C4-2B (cell line): ENCODE measurements around the gene DBH.

Experiments
- H3K27ac ChIP-seq: fragments of 450-650 bp; 2 replicates; pipeline ENCODE4 v1.5.1; 2017
- ZFX ChIP-seq: fragments of 450-650 bp; IDR thresholded peaks from 2 replicates; pipeline ENCODE4 v1.6.1; 2017
- TF ChIP-seq, protein P1 (sequence below): fragments of 450-650 bp; conservative IDR thresholded peaks from 2 replicates; pipeline ENCODE4 v1.5.1; 2017; ENCODE audit warnings: mild to moderate bottlenecking

The DBH gene

DNA sequence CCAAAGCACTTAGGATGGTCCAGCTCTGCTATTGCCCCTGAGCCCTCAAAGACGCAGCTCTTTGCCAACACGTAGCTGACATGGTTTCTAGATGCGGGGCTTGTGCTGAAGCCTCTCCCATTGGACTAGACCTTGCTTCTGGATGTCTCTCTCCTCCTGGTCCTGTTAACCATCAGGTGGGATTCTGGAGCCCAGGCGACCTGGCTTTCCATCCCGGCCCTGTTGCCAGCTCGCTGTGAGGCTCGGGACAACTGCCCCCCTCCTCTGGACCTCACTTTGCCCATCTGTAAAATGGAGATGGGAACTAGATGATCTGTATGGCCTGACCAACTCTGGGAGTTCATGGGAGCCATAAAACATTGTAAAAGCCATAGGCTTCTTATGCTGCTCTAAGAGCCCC, 4.0 kb downstream of the DBH start:
- TF ChIP-seq, protein P1, sequence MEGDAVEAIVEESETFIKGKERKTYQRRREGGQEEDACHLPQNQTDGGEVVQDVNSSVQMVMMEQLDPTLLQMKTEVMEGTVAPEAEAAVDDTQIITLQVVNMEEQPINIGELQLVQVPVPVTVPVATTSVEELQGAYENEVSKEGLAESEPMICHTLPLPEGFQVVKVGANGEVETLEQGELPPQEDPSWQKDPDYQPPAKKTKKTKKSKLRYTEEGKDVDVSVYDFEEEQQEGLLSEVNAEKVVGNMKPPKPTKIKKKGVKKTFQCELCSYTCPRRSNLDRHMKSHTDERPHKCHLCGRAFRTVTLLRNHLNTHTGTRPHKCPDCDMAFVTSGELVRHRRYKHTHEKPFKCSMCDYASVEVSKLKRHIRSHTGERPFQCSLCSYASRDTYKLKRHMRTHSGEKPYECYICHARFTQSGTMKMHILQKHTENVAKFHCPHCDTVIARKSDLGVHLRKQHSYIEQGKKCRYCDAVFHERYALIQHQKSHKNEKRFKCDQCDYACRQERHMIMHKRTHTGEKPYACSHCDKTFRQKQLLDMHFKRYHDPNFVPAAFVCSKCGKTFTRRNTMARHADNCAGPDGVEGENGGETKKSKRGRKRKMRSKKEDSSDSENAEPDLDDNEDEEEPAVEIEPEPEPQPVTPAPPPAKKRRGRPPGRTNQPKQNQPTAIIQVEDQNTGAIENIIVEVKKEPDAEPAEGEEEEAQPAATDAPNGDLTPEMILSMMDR, result no peak
- no peak for TF ChIP-seq ZFX
- H3K27ac ChIP-seq, result no peak overlapping the region

DNA sequence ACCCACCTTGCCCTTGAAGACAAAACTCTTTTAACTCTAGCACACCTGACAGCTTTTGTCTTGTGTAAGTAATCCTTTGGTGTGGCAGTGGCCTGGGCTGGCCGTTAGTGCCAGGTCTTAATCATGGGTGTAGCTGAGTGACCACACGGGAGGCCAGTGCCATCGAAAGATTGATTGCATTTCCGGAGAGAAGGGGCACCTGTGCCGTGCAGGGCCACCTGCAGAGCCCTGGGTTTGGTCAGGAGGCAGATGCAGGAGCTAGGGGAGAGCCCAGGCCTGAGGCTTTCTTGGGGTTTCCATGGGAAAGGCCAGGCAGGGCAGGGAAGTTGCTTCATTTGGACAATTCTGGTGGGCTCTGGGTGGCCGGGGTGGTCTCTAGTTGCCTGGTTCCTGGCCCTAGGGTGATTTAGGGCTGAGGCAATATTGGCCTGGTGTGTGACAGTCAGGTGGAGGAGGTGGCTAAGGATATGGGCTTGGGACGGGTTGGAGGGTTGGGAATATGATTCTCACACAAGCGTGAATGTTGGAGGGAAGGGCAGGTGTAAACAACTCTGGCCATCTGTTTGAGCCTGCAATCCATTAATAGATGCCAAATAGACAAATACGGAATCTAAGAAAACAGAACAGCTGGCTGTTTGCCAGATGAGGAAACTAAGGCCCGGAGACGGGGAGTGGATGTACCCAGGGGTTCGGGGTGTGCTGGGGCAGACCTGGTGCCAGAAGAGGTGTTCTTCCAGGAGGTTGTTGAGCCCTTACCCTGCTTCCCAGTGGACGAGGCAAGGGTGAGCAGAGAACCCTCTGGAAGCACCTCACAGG, 4.6 kb downstream of the DBH start:
- H3K27ac ChIP-seq, result no peak overlapping the region
- TF ChIP-seq, protein P1, result no peak
- TF ChIP-seq ZFX, result no peak

DNA sequence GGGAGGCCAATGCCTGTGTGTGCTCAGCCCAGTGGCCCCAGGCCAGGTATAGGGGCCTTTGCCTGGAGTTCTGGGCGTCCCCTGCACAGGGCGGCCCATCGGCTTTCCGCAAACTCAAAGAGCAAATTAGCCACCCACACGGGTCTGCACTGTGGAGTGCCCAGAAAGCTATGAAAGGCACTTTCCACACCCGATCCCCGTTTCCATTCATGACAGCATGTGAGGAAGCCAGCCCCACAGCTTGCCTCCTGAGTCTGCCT, 5.2 kb downstream of the DBH start:
- TF ChIP-seq, protein P1, result no peak
- no peak for TF ChIP-seq ZFX
- no peak overlapping the region for H3K27ac ChIP-seq

DNA sequence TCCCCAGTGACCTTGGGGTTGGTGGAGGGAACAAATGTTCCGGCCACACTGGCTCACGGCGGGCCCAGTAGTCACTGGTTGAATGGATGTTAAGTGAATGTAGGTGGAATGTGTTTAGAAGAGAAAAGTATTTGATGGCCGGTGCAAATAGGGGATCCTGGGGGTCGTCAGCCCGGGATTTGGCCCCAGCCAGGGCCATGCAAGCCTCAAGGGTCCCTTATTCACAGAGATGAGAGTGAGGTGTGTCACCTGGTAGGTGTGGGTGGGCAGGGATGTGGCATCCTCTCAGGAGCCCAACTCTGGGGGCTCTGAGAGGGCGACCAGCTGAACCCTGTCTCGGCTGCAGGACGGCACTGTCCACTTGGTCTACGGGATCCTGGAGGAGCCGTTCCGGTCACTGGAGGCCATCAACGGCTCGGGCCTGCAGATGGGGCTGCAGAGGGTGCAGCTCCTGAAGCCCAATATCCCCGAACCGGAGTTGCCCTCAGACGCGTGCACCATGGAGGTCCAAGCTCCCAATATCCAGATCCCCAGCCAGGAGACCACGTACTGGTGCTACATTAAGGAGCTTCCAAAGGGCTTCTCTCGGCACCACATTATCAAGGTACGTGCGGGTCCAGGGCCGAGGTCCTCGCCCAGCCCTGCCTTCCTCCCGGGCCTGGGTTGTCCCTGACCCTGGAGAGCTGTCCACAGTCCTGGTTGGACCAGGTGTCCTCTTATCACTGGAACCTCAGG, 5.9 kb downstream of the DBH start:
- TF ChIP-seq, protein P1, result no peak
- no peak for TF ChIP-seq ZFX
- H3K27ac ChIP-seq, result no peak overlapping the region

DNA sequence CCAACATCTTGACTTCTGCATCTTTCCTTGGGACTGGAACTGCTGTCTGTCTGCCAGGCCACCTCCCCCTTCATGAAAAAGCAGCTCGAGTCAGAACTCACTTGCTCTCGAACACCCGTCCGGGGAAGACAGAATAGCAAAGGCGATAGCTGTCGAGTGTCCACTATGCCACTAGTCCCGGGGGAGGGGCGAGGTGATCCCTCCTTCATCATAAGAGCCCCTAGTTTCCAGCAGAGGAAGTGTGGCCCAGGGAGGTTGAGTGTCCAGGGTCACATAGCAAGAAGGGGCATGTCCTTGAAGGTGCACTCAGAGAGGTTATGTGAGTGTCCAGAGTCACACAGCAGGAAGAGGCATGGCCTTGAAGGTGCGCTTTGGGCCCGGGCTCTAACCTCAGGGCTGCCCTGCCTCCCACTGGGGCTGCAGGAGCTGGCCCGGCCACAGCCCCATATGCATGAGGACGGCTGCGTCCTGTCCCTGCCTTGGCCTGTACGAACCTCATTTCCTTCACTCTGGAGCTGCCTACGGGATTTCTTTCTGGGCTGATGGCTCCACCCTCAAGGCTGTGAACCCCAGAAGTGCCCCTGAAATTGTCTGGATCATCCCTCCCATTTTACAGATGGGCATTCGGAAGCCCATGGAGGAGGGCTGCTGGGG, 6.7 kb downstream of the DBH start:
- no peak for TF ChIP-seq ZFX
- TF ChIP-seq, protein P1, result no peak
- H3K27ac ChIP-seq, result no peak overlapping the region

DNA sequence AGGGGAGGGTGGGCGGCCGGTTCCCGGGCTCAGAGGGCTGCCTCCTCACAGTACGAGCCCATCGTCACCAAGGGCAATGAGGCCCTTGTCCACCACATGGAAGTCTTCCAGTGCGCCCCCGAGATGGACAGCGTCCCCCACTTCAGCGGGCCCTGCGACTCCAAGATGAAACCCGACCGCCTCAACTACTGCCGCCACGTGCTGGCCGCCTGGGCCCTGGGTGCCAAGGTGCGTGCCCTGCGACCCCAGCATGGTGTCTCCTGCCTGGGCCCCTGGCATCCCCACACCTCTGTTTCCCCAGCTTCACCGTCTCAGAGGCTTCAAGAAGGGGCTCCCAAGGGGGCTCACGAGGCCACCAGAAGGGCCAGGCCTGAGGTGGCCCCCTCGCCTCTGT, 7.2 kb downstream of the DBH start:
- H3K27ac ChIP-seq, result no peak overlapping the region
- TF ChIP-seq, protein P1, result no peak
- no peak for TF ChIP-seq ZFX
